Nephron progenitor cell (in vitro differentiated cells): Measurements from ENCODE around the gene SELENOV.

Experiments
- DNase-seq: peaks from one replicate; pipeline ENCODE4 v3.0.0; 2021
- H3K27ac Mint-ChIP-seq: 2 replicates; pipeline ENCODE4 v1.8.0; 2021; ENCODE audit warnings: mild to moderate bottlenecking, moderate library complexity, mixed read lengths
- H3K27me3 Mint-ChIP-seq: 2 replicates; pipeline ENCODE4 v1.8.0; 2021; ENCODE audit warnings: mild to moderate bottlenecking, low read depth, mixed read lengths; ENCODE audit not compliant: poor library complexity
- H3K36me3 Mint-ChIP-seq: 2 replicates; pipeline ENCODE4 v1.8.0; 2021; ENCODE audit warnings: low read depth, mixed read lengths
- H3K4me1 Mint-ChIP-seq: 2 replicates; pipeline ENCODE4 v1.8.0; 2021; ENCODE audit warnings: mixed read lengths
- H3K4me3 Mint-ChIP-seq: 2 replicates; pipeline ENCODE4 v1.8.0; 2021; ENCODE audit warnings: mild to moderate bottlenecking, moderate library complexity, mixed read lengths
- H3K9me3 Mint-ChIP-seq: 2 replicates; pipeline ENCODE4 v1.8.0; 2021; ENCODE audit warnings: mild to moderate bottlenecking, moderate library complexity, mixed read lengths
- CTCF ChIP-seq: fragments of 200-600 bp; sonication (generic); IDR thresholded peaks from 2 replicates; pipeline ENCODE4 v1.5.0; 2021; ENCODE audit warnings: antibody characterized with exemption

The SELENOV gene

GRCh38 chr19:39483141-39483540 lies 31.8 kb upstream of the SELENOV start:
- no peaks in the 10 kb centered on the region for H3K9me3 Mint-ChIP-seq
- H3K27me3 Mint-ChIP-seq, result peaks cover 4% of the 10 kb centered on the region
- H3K36me3 Mint-ChIP-seq, result peaks cover 28% of the 10 kb centered on the region
- H3K4me3 Mint-ChIP-seq, result peak overlapping the region; percentile 96
- DNase-seq, result no peak
- no peak overlapping the region for H3K27ac Mint-ChIP-seq
- H3K4me1 Mint-ChIP-seq, result peaks cover 36% of the 10 kb centered on the region
- no peak for TF ChIP-seq CTCF

GRCh38 chr19:39489756-39490155 lies 25.2 kb upstream of the SELENOV start:
- Mint-ChIP-seq H3K27me3 (no peaks in the 10 kb centered on the region), H3K4me1 (peaks cover 5% of the 10 kb centered on the region), H3K36me3 (peaks cover 40% of the 10 kb centered on the region), H3K27ac (no peak overlapping the region), H3K9me3 (no peaks in the 10 kb centered on the region), H3K4me3 (no peak overlapping the region)
- no peak for DNase-seq
- no peak for TF ChIP-seq CTCF

- Mint-ChIP-seq H3K27me3 (no peaks in the 10 kb centered on the region), H3K9me3 (no peaks in the 10 kb centered on the region), H3K27ac (no peak overlapping the region), H3K36me3 (peaks cover 24% of the 10 kb centered on the region), H3K4me3 (no peak overlapping the region), H3K4me1 (peaks cover 15% of the 10 kb centered on the region)
- DNase-seq, result no peak
- no peak for TF ChIP-seq CTCF
These were observed 22.7 kb upstream of the SELENOV start for GRCh38 chr19:39492225-39492624.

- no peaks in the 10 kb centered on the region for H3K9me3 Mint-ChIP-seq
- no peak overlapping the region for H3K27ac Mint-ChIP-seq
- H3K4me1 Mint-ChIP-seq, result peaks cover 15% of the 10 kb centered on the region
- TF ChIP-seq CTCF, result no peak
- no peak for DNase-seq
- peaks cover 23% of the 10 kb centered on the region for H3K36me3 Mint-ChIP-seq
- H3K4me3 Mint-ChIP-seq, result no peak overlapping the region
- no peaks in the 10 kb centered on the region for H3K27me3 Mint-ChIP-seq
These were observed 22.2 kb upstream of the SELENOV start for GRCh38 chr19:39492788-39493187.

- H3K4me1 Mint-ChIP-seq, result peaks cover 28% of the 10 kb centered on the region
- H3K36me3 Mint-ChIP-seq, result peaks cover 10% of the 10 kb centered on the region
- DNase-seq, result no peak
- H3K27me3 Mint-ChIP-seq, result no peaks in the 10 kb centered on the region
- TF ChIP-seq CTCF, result no peak
- peak overlapping the region; percentile 82 for H3K27ac Mint-ChIP-seq
- no peak overlapping the region for H3K4me3 Mint-ChIP-seq
- no peaks in the 10 kb centered on the region for H3K9me3 Mint-ChIP-seq
These were observed 20.3 kb upstream of the SELENOV start for GRCh38 chr19:39494661-39495060.

GRCh38 chr19:39496063-39496462 lies 18.9 kb upstream of the SELENOV start:
- no peak overlapping the region for H3K27ac Mint-ChIP-seq
- no peak for DNase-seq
- H3K4me1 Mint-ChIP-seq, result peaks cover 31% of the 10 kb centered on the region
- peaks cover 3% of the 10 kb centered on the region for H3K27me3 Mint-ChIP-seq
- H3K4me3 Mint-ChIP-seq, result no peak overlapping the region
- H3K36me3 Mint-ChIP-seq, result peaks cover 10% of the 10 kb centered on the region
- no peak for TF ChIP-seq CTCF
- H3K9me3 Mint-ChIP-seq, result no peaks in the 10 kb centered on the region
